HEK293 (cell line): ENCODE results near the gene TBCC.

ENCODE experiments used
- CTCF ChIA-PET: fragments of 350-600 bp; formaldehyde crosslinking; extraction: SDS; loops from one replicate; lab custom pipeline; 2021; ENCODE audit warnings: antibody characterized with exemption; lab: Yijun Ruan, JAX
- POLR2A ChIA-PET: fragments of 300-600 bp; formaldehyde crosslinking; extraction: SDS; loops from one replicate; lab custom pipeline; 2020; ENCODE audit warnings: antibody characterized with exemption, inconsistent platforms; lab: Yijun Ruan, JAX
- H3K27ac ChIP-seq: fragments of 200-500 bp; sonication (Bioruptor generic); 2 replicates; pipeline ENCODE4 v1.5.1; 2014; ENCODE audit warnings: low read depth, low read length, control low read depth, inconsistent platforms; ENCODE audit errors: extremely low read depth
- H3K36me3 ChIP-seq, 2 experiments: fragments of 200-500 bp in 1 of 2; sonication (Bioruptor generic) in 1 of 2; 1 replicate in 1 of 2; 2 replicates in 1 of 2; pipeline ENCODE4 v1.5.1; 2014 to 2017; ENCODE audit warnings: inconsistent platforms in 2 of 2, low read length in 2 of 2; ENCODE audit not compliant: control insufficient read depth in 2 of 2, insufficient read depth in 1 of 2
- H3K4me1 ChIP-seq: fragments of 200-500 bp; sonication (Bioruptor generic); 2 replicates; pipeline ENCODE4 v1.5.1; 2014; ENCODE audit warnings: mild to moderate bottlenecking, low read length, inconsistent platforms; ENCODE audit not compliant: control insufficient read depth, insufficient read depth
- H3K4me3 ChIP-seq: 2 replicates; pipeline ENCODE4 v1.5.1; 2011; ENCODE audit warnings: low read depth, mild to moderate bottlenecking, control low read depth, low read length, moderate library complexity
- H3K9me3 ChIP-seq: fragments of 200-500 bp; sonication (Bioruptor generic); 2 replicates; pipeline ENCODE4 v1.5.1; 2014; ENCODE audit warnings: low read depth, low read length, inconsistent platforms; ENCODE audit not compliant: control insufficient read depth, insufficient read depth
- BCL11B ChIP-seq: fragments of 450-650 bp; formaldehyde crosslinking; IDR thresholded peaks from 2 replicates; pipeline ENCODE4 v1.5.1; 2016; ENCODE audit warnings: low read depth, missing biosample characterization, missing genetic modification characterization
- EGR2 ChIP-seq: fragments of 450-650 bp; formaldehyde crosslinking; IDR thresholded peaks from 2 replicates; pipeline ENCODE4 v1.5.1; 2016; ENCODE audit warnings: low read depth, missing biosample characterization, missing genetic modification characterization
- GLIS1 ChIP-seq: fragments of 450-650 bp; formaldehyde crosslinking; IDR thresholded peaks from 2 replicates; pipeline ENCODE4 v1.5.1; 2016; ENCODE audit warnings: missing biosample characterization, missing genetic modification characterization
- GLIS2 ChIP-seq: fragments of 450-650 bp; formaldehyde crosslinking; IDR thresholded peaks from 2 replicates; pipeline ENCODE4 v1.5.1; 2016; ENCODE audit warnings: missing biosample characterization, missing genetic modification characterization
- PRDM10 ChIP-seq: fragments of 450-650 bp; formaldehyde crosslinking; IDR thresholded peaks from 2 replicates; pipeline ENCODE4 v1.5.1; 2016; ENCODE audit warnings: missing biosample characterization, missing genetic modification characterization
- ZBTB48 ChIP-seq: fragments of 450-650 bp; formaldehyde crosslinking; IDR thresholded peaks from 2 replicates; pipeline ENCODE4 v1.5.1; 2016; ENCODE audit warnings: missing biosample characterization, missing genetic modification characterization
- ZFP3 ChIP-seq: fragments of 450-650 bp; formaldehyde crosslinking; IDR thresholded peaks from 2 replicates; pipeline ENCODE4 v1.5.1; 2016; ENCODE audit warnings: low read depth, missing biosample characterization, missing genetic modification characterization
- ZIC2 ChIP-seq: fragments of 450-650 bp; formaldehyde crosslinking; IDR thresholded peaks from 2 replicates; pipeline ENCODE4 v1.5.1; 2016; ENCODE audit warnings: missing biosample characterization, missing genetic modification characterization
- ZNF148 ChIP-seq: fragments of 450-650 bp; formaldehyde crosslinking; IDR thresholded peaks from 2 replicates; pipeline ENCODE4 v1.5.0; 2017; ENCODE audit warnings: missing biosample characterization, missing genetic modification characterization, borderline replicate concordance
- ZNF175 ChIP-seq: fragments of 450-650 bp; formaldehyde crosslinking; IDR thresholded peaks from 2 replicates; pipeline ENCODE4 v1.5.1; 2016; ENCODE audit warnings: missing biosample characterization, missing genetic modification characterization
- ZNF2 ChIP-seq: fragments of 450-650 bp; formaldehyde crosslinking; IDR thresholded peaks from 2 replicates; pipeline ENCODE4 v1.5.1; 2016; ENCODE audit warnings: missing biosample characterization, missing genetic modification characterization
- ZNF302 ChIP-seq: fragments of 450-650 bp; formaldehyde crosslinking; IDR thresholded peaks from 2 replicates; pipeline ENCODE4 v1.5.1; 2016; ENCODE audit warnings: missing biosample characterization, missing genetic modification characterization, low read depth
- ZNF341 ChIP-seq: fragments of 450-650 bp; formaldehyde crosslinking; IDR thresholded peaks from 2 replicates; pipeline ENCODE4; 2016; ENCODE audit warnings: low read depth, missing biosample characterization, missing genetic modification characterization
- ZNF354C ChIP-seq: fragments of 450-650 bp; formaldehyde crosslinking; IDR thresholded peaks from 2 replicates; pipeline ENCODE4 v1.5.1; 2016; ENCODE audit warnings: missing biosample characterization, missing genetic modification characterization, low read depth, borderline replicate concordance
- ZNF518A ChIP-seq: fragments of 450-650 bp; formaldehyde crosslinking; conservative IDR thresholded peaks from 2 replicates; pipeline ENCODE4 v1.5.1; 2016; ENCODE audit warnings: low read depth, missing biosample characterization, missing genetic modification characterization
- ZNF530 ChIP-seq: fragments of 450-650 bp; formaldehyde crosslinking; IDR thresholded peaks from 2 replicates; pipeline ENCODE4 v1.5.1; 2016; ENCODE audit warnings: low read depth, missing biosample characterization, missing genetic modification characterization
- ZNF561 ChIP-seq: fragments of 450-650 bp; IDR thresholded peaks from 2 replicates; pipeline ENCODE4 v1.5.1; 2018; ENCODE audit warnings: missing biosample characterization, missing genetic modification characterization, borderline replicate concordance
- ZNF600 ChIP-seq: fragments of 450-650 bp; formaldehyde crosslinking; IDR thresholded peaks from 2 replicates; pipeline ENCODE4 v1.5.1; 2016; ENCODE audit warnings: missing biosample characterization, missing genetic modification characterization
- ZNF747 ChIP-seq: fragments of 450-650 bp; formaldehyde crosslinking; IDR thresholded peaks from 2 replicates; pipeline ENCODE4 v1.5.1; 2016; ENCODE audit warnings: missing biosample characterization, missing genetic modification characterization
- TF ChIP-seq, protein P1 (sequence below): IDR thresholded peaks from 2 replicates; pipeline ENCODE4 v1.6.1; 2011; ENCODE audit warnings: mild to moderate bottlenecking, low read depth, low read length, borderline replicate concordance
- TF ChIP-seq, protein P2 (sequence below): fragments of 450-650 bp; formaldehyde crosslinking; IDR thresholded peaks from 2 replicates; pipeline ENCODE4 v1.5.1; 2016; ENCODE audit warnings: missing biosample characterization, missing genetic modification characterization

Gene TBCC

DNA sequence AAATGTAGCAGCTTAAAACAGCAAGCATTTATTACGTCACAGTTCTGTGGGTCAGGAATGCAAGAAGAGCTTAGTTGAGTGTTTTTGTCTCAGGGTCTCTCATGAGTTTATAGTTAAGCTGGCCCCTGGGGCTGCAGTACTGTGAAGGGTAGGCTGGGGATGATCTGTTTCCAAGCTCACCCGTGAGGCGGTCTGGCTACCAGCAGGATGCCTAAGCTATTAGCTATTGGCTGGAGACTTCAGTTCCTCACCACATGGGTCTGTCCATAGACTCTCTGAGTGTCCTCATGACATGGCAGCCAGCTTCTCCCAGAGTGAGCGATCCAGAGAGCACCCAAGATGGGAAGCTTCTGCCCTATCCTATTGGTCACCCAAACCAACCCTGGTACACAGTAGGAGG is 23.1 kb upstream of the TBCC start:
- Histone ChIP-seq H3K9me3 (no peaks in the 10 kb centered on the region), H3K4me3 (no peak overlapping the region), H3K36me3 (no peaks in the 10 kb centered on the region; a peak in 1 of 3 replicates), H3K4me1 (no peaks in the 10 kb centered on the region), H3K27ac (no peak overlapping the region)
- ChIA-PET CTCF (interaction anchor here (0.9 kb wide), 1 partner anchor 725 kb away, joined by 4 read pairs; no protein-coding TSS in a partner anchor), POLR2A (interaction anchor here (1.1 to 2.2 kb wide), 2 partner anchors 13 to 23 kb away, joined by 12 to 13 read pairs; partner anchors contain the start of genes BICRAL and TBCC)
- TF ChIP-seq ZNF175 (no peak), ZNF747 (no peak), ZNF341 (tag by site-specific recombination) (0 out of 2 replicates have a peak, but pooled peaks have one; percentile 25), ZNF561 (no peak), ZNF2 (tag by site-specific recombination) (no peak), ZNF354C (tag by site-specific recombination) (no peak), ZFP3 (tag by site-specific recombination) (no peak), ZIC2 (tag by site-specific recombination) (0 out of 2 replicates have a peak, but pooled peaks have one; percentile 21), ZNF530 (tag by site-specific recombination) (no peak)
- TF ChIP-seq, protein P1, sequence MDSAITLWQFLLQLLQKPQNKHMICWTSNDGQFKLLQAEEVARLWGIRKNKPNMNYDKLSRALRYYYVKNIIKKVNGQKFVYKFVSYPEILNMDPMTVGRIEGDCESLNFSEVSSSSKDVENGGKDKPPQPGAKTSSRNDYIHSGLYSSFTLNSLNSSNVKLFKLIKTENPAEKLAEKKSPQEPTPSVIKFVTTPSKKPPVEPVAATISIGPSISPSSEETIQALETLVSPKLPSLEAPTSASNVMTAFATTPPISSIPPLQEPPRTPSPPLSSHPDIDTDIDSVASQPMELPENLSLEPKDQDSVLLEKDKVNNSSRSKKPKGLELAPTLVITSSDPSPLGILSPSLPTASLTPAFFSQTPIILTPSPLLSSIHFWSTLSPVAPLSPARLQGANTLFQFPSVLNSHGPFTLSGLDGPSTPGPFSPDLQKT: no peak
- TF ChIP-seq, protein P2, sequence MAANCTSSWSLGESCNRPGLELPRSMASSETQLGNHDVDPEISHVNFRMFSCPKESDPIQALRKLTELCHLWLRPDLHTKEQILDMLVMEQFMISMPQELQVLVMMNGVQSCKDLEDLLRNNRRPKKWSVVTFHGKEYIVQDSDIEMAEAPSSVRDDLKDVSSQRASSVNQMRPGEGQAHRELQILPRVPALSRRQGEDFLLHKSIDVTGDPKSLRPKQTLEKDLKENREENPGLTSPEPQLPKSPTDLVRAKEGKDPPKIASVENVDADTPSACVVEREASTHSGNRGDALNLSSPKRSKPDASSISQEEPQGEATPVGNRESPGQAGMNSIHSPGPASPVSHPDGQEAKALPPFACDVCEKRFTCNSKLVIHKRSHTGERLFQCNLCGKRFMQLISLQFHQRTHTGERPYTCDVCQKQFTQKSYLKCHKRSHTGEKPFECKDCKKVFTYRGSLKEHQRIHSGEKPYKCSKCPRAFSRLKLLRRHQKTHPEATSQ (tag by site-specific recombination): no peak

DNA sequence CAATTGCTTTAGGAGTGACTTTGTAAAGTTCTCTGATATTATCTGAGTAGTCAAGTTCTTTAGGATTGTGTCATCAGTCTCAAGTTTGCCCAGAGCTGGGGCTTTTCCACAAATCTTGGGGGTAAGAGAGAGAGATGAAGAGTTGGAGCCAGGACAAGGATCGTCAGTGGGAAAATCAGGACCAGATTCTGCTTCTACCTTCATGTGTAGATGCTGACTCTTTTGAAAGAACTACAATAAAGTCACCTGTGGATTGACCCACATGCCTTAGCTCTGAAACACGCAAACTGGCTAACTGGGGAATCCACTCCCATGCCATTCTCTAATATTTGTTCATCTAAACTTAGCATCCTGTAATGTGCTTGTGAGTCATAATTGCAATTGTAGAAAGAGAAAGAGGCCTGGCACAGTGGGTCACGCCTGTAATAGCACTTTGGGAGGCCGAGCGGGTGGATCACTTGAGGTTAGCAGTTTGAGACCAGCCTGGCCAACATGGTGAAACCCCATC is 20.3 kb upstream of the TBCC start:
- no peak overlapping the region for H3K27ac ChIP-seq
- H3K36me3 ChIP-seq: no peaks in the 10 kb centered on the region; a peak in 1 of 3 replicates
- ChIA-PET POLR2A (interaction anchor here (0.7 to 1.6 kb wide), 3 partner anchors 13 to 19 kb away, joined by 3 to 6 read pairs (median 3); no protein-coding TSS in a partner anchor), CTCF (interaction anchor here (0.6 kb wide), 2 partner anchors 110 to 579 kb away, joined by 3 read pairs; no protein-coding TSS in a partner anchor)
- H3K9me3 ChIP-seq: no peaks in the 10 kb centered on the region
- no peak overlapping the region for H3K4me3 ChIP-seq
- no peaks in the 10 kb centered on the region; the same call in 1 of the 2 replicates for H3K4me1 ChIP-seq
- TF ChIP-seq PRDM10 (tag by site-specific recombination): no peak
- TF ChIP-seq ZNF600 (tag by site-specific recombination): no peak
- TF ChIP-seq ZNF518A (tag by site-specific recombination): no peak
- no peak for TF ChIP-seq BCL11B
- no peak for TF ChIP-seq ZNF148
- TF ChIP-seq EGR2 (tag by site-specific recombination): no peak
- no peak for TF ChIP-seq GLIS2 (tag by site-specific recombination)
- TF ChIP-seq ZNF302 (tag by site-specific recombination): no peak
- no peak for TF ChIP-seq ZBTB48 (tag by site-specific recombination)
- no peak for TF ChIP-seq GLIS1 (tag by site-specific recombination)
